NCI-H446 treated with DMSO at 0.1 percent for 48 hours (cell line): Measurements from ENCODE around the gene WBP2.
"Not testable (repeated sequence)": the region's sequence is repeated elsewhere in the genome, so short reads cannot be mapped to it uniquely, and the experiment has no call there.

Source experiments
- DNase-seq: peaks from one replicate; lab custom pipeline; 2025; lab: John Stamatoyannopoulos, UW

WBP2 gene

DNA sequence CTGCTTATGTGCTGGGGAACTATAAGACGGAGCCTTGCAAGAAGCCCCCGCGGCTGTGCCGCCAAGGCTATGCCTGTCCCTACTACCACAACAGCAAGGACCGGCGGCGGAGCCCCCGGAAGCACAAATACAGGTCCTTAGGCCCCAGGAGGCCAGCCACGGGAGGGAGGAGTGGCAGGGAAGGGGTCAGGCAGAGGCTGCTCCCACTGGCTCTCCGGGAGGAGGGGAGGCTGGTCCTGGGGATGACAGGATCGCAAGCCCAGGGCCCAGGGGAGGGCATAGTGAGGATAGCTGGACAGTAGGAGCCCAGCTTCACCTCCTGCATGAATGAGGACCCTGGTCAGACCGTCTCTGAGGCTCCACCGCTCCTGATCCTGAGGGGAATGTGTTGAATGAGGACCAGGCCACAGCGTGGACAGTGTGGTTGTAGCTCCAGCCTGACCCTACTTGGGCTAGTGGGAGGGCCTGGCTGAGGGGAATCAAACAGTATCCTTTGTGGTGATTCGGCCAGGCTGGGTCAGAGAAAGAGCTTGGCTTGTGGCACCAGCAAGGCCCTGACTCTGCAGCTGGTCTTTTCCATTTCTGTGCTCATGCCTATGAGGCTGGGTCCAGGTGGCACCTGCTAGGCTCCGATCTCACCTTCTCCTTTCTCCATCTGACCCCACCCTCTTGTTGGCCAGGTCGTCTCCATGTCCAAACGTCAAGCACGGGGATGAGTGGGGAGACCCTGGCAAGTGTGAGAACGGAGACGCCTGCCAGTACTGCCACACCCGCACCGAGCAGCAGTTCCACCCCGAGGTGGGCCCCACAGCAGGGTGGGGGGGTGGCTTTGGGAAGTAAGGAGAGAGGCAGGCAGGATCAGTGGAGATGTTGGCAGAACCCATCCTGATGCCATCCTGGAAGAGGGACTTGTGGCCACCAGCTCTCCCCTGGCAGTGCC, 41.8 kb downstream of the WBP2 start:
- DNase-seq: no peak

DNA sequence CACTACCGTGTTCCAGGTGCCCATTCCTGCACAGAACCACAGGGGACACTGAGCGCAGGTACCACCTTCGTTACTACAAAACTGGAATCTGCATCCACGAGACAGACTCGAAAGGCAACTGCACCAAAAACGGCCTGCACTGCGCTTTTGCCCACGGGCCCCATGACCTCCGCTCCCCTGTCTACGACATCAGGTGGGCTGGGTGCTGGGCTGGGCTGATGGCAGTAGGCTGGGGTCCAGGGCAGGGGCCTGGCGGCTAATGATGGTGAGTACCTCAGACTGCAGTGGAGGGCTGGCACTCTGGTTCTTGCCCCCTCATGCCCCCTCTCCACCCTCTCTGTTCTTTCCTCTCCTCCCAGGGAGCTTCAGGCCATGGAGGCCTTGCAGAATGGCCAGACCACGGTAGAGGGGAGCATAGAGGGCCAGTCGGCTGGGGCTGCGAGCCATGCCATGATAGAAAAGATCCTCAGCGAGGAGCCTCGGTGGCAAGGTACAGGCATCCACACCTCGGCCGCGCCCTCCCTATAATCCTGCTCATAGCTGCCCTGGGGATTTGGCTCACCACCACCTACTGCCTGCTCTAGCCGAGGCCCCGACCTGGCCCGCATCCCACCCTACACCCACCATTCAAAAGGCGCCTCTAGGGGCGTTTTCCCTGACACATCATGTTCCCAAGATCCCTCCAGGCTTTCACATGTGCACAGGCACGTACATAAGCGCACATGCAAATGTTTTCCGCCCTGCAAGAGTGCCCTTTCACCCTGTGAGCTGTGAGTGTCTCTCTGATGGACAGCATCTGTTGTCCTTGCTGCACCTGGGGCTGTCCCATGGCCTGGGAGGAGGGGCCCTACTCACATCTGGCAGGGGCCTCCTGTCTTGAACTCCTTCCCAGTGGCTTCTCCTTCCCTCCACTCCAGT, 42.8 kb downstream of the WBP2 start:
- no peak for DNase-seq

- no peak for DNase-seq
These were observed 44.0 kb downstream of the WBP2 start for GRCh38 chr17:75811174-75811573.

DNA sequence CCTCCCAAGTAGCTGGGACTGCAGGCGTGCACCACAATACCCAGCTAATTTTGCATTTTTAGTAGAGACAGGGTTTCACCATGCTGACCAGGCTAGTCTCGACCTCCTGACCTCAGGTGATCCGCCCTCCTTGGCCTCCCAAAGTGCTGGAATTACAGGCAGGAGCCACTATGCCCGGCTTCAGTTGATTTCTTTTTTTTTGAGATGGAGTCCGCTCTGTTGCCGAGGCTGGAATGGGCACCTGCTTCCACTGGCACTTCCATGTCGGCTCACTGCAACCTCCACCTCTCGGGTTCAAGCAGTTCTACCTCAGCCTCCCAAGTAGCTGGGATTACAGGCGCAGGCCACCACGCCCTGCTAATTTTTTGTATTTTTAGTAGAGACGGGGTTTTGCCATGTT, 44.4 kb downstream of the WBP2 start:
- not testable (repeated sequence) for DNase-seq

DNA sequence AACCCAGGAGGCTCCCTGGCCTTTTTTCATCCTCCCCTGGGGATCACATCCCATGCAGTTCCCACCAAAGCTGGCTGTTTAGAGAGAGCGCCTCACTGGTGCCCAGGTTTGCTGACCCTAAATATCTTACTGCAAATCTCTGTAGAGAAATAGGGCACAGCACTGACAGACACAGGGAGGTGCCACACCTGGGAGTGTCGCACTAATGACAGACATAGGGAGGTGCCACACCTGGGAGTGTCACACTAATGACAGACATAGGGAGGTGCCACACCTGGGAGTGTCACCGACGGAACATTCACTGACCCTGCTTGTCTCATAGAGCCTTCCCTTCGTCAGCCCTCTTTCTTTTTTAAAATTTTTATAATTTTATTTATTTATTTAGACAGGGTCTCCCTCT, 44.9 kb downstream of the WBP2 start:
- DNase-seq: no peak

- DNase-seq: no peak
These were observed 45.5 kb downstream of the WBP2 start for GRCh38 chr17:75809631-75810111.

GRCh38 chr17:75808905-75809621, 46.1 kb downstream of the WBP2 start:
- DNase-seq: no peak

GRCh38 chr17:75808549-75808904, 46.6 kb downstream of the WBP2 start:
- no peak for DNase-seq

DNA sequence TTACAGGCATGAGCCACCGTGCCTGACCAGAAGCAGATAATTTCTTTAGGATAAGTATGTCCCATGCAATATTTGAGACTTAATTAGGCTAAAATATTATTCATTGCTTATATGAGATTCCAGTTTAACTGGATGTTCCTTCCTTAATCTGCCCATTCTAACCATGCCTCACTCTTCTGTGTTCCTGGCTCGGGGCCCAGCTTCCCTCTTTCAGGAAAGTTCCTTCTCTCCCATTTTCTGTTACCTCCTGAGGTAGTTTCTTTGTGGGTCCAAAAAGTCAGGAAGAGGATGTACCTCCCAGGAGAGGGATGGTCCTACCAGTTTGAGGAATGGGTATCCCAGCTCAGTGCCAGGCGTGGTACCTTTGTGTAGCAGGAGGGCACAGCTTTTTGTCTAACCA, 47.3 kb downstream of the WBP2 start:
- no peak for DNase-seq

- DNase-seq: no peak
These were observed 48.2 kb downstream of the WBP2 start for GRCh38 chr17:75806822-75807500.

DNA sequence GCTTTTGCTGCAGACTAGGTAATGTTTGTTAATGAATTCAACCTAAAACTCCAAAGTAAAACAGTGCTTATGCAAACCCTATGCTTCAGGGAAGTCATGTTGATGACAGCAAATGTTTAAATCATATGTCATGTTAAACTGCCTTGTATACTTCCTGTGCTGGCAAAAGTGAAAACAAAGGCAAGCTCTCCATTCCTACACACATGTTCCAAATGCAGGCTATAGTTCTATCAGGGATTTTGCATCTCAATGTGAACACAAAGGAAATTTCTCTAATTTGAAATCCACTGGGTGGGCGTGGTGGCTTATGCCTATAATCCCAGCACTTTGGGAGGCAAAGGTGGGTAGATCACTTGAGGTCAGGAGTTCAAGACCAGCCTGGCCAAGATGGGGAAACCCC, 51.3 kb downstream of the WBP2 start:
- no peak for DNase-seq

DNA sequence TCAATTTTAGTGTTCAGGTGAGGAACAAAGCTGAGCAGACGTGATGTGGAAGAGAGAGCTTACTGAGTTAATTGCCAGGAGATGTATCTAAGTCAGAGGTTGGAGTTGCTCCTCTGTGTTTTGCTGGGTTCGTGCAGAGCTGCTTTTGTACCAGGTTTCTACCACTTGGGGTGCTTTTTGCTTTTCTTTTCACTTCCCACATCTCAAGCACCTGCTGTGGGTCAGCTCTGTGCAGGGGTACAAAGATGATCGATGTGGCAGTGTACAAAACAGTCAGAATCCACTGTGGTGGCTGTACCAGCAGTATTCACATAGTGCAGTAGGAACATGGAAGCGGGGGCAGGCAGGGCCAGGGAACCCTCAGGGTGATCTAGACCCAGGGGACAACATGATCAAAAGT, 55.7 kb downstream of the WBP2 start:
- no peak for DNase-seq

DNA sequence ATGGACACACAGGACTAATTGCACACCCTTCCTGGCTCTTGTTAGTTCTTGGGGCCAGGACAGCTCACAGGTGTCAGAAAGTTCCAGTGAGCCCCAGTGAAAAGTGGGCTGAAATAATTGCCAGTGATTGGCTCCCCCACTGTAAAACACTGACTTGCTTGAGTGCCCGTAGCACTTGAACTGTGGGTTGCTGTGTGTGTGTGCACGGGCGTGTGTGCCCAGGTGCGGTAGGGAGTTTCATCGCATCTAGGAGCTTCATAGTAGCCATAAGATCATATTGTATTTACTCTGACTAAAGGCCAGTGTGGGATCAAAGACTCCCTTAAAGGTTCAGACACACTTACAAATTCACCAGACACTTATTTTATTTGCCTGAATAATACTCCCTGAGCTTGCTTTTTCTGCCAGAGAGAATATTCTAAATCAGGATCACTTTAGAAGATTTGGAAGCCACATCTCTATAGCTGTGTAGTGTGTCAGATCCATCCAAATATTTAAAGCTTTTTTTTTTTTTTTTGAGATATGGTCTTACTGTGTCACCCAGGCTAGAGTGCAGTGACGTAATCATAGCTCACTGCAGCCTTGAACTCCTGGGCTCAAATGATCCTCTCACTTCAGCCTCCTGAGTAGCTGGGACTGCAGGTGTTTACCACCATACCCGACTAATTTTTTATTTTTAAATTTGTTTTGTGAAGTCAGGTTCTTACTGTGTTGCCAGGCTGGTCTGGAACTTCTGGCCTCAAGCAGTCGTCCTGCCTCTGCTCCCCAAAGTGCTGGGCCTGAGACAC, 59.1 kb downstream of the WBP2 start:
- no peak for DNase-seq
